Peyer's patch (tissue), 4 donors: ENCODE results near the gene PPP1R14C.

Experiments used
- POLR2A ChIP-seq, 2 donors: fragments of 450-650 bp; IDR thresholded peaks; one replicate each; pipeline ENCODE4 v1.5.1; 2017; ENCODE audit warnings: antibody characterized with exemption in 2 of 2, mild to moderate bottlenecking in 2 of 2, moderate library complexity in 2 of 2
- TF ChIP-seq, protein P1 (sequence below), 6 experiments: fragments of 450-650 bp in 4 of 6; fragments of 200-600 bp in 2 of 6; sonication (generic) in 1 of 6; IDR thresholded peaks; one replicate each; pipeline ENCODE4 v1.5.1; 2017 to 2019; ENCODE audit warnings: antibody characterized with exemption in 6 of 6, mild to moderate bottlenecking in 3 of 6, moderate library complexity in 1 of 6

DNA sequence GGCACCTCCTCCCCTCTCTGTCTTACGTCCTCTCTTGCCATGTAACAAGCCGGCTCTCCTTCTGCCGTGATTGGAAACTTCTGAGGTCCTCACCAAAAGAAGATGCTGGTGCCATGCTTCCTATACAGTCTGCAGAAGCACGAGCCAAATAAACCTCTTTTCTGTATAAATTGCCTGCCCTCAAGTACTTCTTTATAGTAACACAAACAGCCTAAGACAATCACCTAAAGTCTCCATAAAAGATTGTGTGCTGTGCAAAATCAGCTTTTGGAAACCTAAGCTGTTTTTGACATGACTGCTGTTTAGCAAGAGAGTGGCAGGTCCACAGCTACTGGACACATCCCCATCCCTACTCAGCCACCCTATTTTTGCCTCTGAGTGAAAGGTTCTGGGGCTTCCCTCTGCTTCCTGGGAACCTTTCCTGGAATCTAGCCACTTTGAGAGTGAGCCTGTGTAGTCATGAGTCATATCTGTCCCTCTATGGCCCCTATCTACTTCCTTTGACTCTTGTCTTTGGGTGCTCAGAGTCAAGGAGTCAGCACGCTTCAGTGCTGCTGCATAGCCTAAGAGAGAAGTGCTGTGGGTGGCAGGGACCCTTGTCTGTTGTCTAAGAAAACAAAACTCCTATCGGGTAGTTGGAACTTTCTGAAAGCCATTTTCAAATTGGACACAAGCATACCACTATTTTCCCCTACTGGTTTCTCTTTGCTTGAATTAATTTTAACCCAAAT is 110.0 kb downstream of the PPP1R14C start:
- no peak for TF ChIP-seq POLR2A (IDR thresholded peaks at IDR 0.05)
- TF ChIP-seq, protein P1, sequence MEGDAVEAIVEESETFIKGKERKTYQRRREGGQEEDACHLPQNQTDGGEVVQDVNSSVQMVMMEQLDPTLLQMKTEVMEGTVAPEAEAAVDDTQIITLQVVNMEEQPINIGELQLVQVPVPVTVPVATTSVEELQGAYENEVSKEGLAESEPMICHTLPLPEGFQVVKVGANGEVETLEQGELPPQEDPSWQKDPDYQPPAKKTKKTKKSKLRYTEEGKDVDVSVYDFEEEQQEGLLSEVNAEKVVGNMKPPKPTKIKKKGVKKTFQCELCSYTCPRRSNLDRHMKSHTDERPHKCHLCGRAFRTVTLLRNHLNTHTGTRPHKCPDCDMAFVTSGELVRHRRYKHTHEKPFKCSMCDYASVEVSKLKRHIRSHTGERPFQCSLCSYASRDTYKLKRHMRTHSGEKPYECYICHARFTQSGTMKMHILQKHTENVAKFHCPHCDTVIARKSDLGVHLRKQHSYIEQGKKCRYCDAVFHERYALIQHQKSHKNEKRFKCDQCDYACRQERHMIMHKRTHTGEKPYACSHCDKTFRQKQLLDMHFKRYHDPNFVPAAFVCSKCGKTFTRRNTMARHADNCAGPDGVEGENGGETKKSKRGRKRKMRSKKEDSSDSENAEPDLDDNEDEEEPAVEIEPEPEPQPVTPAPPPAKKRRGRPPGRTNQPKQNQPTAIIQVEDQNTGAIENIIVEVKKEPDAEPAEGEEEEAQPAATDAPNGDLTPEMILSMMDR (IDR thresholded peaks at IDR 0.05): no peak
